RWPE2 (cell line): ENCODE data around the gene TNIP1.

Experiments used
- ATAC-seq: fragments of 200-7000 bp; cut with Tn5 transposase; 3 replicates; pipeline ENCODE4 v1.9.1; 2021; ENCODE audit warnings: low read depth
- DNase-seq: peaks from one replicate; pipeline ENCODE4 v3.0.0-alpha.2; 2020; ENCODE audit warnings: low spot score
- H3K27ac ChIP-seq: fragments of 450-650 bp; 2 replicates; pipeline ENCODE4 v1.5.1; 2017; ENCODE audit warnings: mild to moderate bottlenecking; ENCODE audit not compliant: poor library complexity, severe bottlenecking
- H3K27me3 ChIP-seq: fragments of 250-450 bp; sonication (Bioruptor Pico); 2 replicates; pipeline ENCODE4 v1.5.1; 2021; ENCODE audit warnings: mild to moderate bottlenecking, moderate library complexity; ENCODE audit not compliant: insufficient read depth, poor library complexity, severe bottlenecking
- H3K36me3 ChIP-seq: fragments of 250-450 bp; sonication (Bioruptor Pico); 2 replicates; pipeline ENCODE4 v1.5.1; 2020; ENCODE audit warnings: low read depth, mild to moderate bottlenecking, moderate library complexity
- H3K4me1 ChIP-seq: fragments of 250-450 bp; sonication (Bioruptor Pico); 2 replicates; pipeline ENCODE4 v1.5.1; 2021; ENCODE audit warnings: mild to moderate bottlenecking, moderate library complexity; ENCODE audit not compliant: insufficient read depth, poor library complexity, severe bottlenecking
- H3K4me3 ChIP-seq: fragments of 250-450 bp; sonication (Bioruptor Pico); 2 replicates; pipeline ENCODE4 v1.5.1; 2021; ENCODE audit warnings: mild to moderate bottlenecking, moderate library complexity; ENCODE audit not compliant: severe bottlenecking
- H3K9me3 ChIP-seq: fragments of 250-450 bp; sonication (Bioruptor Pico); 2 replicates; pipeline ENCODE4 v1.5.1; 2021; ENCODE audit warnings: mild to moderate bottlenecking, moderate library complexity; ENCODE audit not compliant: severe bottlenecking
- TF ChIP-seq, protein P1 (sequence below): fragments of 450-650 bp; IDR thresholded peaks from one replicate; pipeline ENCODE4 v1.5.1; 2017; ENCODE audit warnings: mild to moderate bottlenecking, moderate library complexity; ENCODE audit not compliant: poor library complexity, severe bottlenecking

The TNIP1 gene

DNA sequence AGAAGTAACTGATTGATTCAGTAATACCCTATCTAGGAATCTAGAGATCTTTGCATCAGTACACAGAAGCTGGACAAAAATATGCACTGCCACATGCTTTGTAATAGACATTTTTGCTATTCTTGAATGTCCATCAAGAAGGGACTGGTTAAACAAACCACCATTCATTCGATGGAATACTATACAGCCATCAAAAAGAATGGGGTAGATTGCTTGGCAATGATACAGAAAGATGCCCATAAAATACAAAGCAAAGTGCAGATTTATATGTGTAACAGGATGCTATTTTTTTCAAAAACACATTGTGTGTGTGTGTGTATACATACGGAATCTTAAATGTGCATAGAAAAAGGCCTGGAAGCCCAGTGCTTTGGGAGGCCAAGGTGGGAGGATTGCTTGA, 7.6 kb downstream of the TNIP1 start:
- TF ChIP-seq, protein P1, sequence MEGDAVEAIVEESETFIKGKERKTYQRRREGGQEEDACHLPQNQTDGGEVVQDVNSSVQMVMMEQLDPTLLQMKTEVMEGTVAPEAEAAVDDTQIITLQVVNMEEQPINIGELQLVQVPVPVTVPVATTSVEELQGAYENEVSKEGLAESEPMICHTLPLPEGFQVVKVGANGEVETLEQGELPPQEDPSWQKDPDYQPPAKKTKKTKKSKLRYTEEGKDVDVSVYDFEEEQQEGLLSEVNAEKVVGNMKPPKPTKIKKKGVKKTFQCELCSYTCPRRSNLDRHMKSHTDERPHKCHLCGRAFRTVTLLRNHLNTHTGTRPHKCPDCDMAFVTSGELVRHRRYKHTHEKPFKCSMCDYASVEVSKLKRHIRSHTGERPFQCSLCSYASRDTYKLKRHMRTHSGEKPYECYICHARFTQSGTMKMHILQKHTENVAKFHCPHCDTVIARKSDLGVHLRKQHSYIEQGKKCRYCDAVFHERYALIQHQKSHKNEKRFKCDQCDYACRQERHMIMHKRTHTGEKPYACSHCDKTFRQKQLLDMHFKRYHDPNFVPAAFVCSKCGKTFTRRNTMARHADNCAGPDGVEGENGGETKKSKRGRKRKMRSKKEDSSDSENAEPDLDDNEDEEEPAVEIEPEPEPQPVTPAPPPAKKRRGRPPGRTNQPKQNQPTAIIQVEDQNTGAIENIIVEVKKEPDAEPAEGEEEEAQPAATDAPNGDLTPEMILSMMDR: no peak
- H3K4me1 ChIP-seq: peaks cover 41% of the 10 kb centered on the region
- no peak for ATAC-seq
- DNase-seq: no peak
- peaks cover 73% of the 10 kb centered on the region for H3K36me3 ChIP-seq
- no peaks in the 10 kb centered on the region for H3K9me3 ChIP-seq
- peak overlapping the region; percentile 84 for H3K27ac ChIP-seq
- H3K27me3 ChIP-seq: no peaks in the 10 kb centered on the region
- no peak overlapping the region for H3K4me3 ChIP-seq

DNA sequence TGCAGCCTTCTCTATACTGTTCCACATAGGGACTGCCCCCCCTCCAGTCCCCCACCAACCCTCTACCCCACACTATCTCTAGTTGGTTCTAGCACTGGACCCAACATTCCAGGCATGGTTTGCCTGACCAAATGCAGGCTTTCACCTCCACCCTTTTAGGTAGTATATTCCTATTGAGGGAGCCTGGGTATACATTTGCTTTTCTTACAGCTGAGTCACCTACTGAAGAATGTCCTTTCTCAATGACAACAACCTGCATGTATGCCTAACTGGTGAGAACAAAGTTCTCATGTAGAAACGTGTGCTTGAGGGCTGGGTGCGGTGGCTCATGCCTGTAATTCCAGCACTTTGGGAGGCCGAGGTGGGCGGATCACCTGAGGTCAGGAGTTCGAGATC, 8.2 kb downstream of the TNIP1 start:
- TF ChIP-seq, protein P1: no peak
- ATAC-seq: peak; percentile 77
- Histone ChIP-seq H3K27me3 (no peaks in the 10 kb centered on the region), H3K27ac (peak overlapping the region; percentile 84), H3K9me3 (no peaks in the 10 kb centered on the region), H3K36me3 (peaks cover 71% of the 10 kb centered on the region), H3K4me3 (no peak overlapping the region), H3K4me1 (peaks cover 39% of the 10 kb centered on the region)
- DNase-seq: no peak

DNA sequence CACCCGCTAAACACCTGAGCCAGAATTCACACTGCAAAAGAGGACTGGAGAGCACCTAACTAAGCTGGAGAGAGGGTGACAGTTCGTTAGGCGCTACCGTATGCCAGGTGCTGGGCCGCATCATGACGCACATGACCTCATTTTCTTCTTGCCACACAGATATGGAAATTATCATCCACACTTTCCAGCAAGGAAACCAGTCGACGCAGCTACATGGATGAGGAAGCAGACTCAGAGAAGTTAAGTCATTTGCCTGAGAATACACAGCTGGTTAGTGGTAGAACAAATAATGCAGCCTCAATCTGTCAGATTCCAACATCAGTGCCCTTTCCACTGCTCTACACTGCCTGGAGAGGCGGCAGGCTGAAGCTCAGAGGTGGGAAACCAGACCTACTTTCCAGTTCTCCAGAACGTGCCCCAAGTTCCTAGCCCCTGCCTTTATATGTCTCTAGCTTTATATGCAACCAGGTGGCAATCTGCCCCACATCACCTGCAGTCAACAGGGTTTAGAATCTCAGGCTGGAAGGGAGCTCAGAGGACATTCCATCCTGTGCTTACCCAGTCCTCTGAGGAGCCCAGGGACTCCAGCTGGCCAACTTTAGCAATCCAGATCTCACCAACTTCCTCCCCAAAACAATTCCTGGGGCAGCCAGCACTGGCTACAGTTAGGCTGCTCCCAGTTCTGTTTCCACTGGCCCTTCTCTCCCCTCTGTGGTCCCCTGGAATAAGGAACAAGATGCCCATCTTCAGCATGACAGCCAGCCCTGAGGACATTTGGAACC, 8.8 kb downstream of the TNIP1 start:
- TF ChIP-seq, protein P1: no peak
- DNase-seq (no peak), ATAC-seq (peak; percentile 2; the same call in 2 of the 3 replicates)
- Histone ChIP-seq H3K4me3 (no peak overlapping the region), H3K36me3 (peaks cover 71% of the 10 kb centered on the region), H3K27me3 (no peaks in the 10 kb centered on the region), H3K27ac (peak overlapping the region; percentile 84), H3K9me3 (no peaks in the 10 kb centered on the region), H3K4me1 (peaks cover 36% of the 10 kb centered on the region)

- no peak for DNase-seq
- H3K27ac ChIP-seq: peak overlapping the region; percentile 84
- no peak overlapping the region for H3K4me3 ChIP-seq
- no peak for ATAC-seq
- H3K4me1 ChIP-seq: peaks cover 26% of the 10 kb centered on the region
- H3K36me3 ChIP-seq: peaks cover 70% of the 10 kb centered on the region
- H3K9me3 ChIP-seq: no peaks in the 10 kb centered on the region
- no peaks in the 10 kb centered on the region for H3K27me3 ChIP-seq
- TF ChIP-seq, protein P1: no peak
Observed at GRCh38 chr5:151071021-151071420, 9.8 kb downstream of the TNIP1 start.

DNA sequence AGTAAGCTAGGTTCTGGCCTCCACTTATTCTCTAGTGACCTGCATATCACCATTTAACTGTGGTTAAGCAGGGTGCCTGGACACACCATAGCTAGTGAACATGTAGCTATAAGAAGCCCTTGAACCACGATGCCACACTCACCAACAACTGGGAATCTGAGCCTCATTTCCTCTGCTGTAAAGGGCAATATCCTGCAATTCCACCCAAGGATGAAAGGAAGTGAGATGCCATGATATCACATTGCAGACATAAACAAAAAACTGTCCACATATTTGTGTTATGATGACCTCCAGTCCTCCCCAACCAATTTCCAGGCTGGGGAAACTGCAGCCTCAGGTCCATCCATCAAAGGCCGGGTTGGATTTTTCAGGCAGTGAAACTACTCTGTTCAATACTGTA, 10.4 kb downstream of the TNIP1 start:
- ATAC-seq (no peak), DNase-seq (no peak)
- peaks cover 20% of the 10 kb centered on the region for H3K4me1 ChIP-seq
- H3K9me3 ChIP-seq: no peaks in the 10 kb centered on the region
- TF ChIP-seq, protein P1: no peak
- peak overlapping the region; percentile 84 for H3K27ac ChIP-seq
- peaks cover 70% of the 10 kb centered on the region for H3K36me3 ChIP-seq
- no peak overlapping the region for H3K4me3 ChIP-seq
- H3K27me3 ChIP-seq: no peaks in the 10 kb centered on the region
